IMR-90 (cell line): ENCODE data around the gene C11orf54. TPM values are rescaled to one million over a fixed set of nuclear protein-coding genes. Genes with fewer than 3 reads are reported as not detected.

Experiments
- ATAC-seq: fragments of 200-7000 bp; cut with Tn5 transposase; 2 replicates; pipeline ENCODE4 v1.9.1; 2020; ENCODE audit warnings: low read depth, mild to moderate bottlenecking, moderate library complexity
- BruUV-seq: library from RNA; stranded (reverse); fragments of 400-500 nt; replicated peaks from 2 replicates; lab custom pipeline; 2021; lab: Mats Ljungman, UMichigan
- CTCF ChIA-PET: fragments of 300-600 bp; formaldehyde crosslinking; extraction: SDS; loops from one replicate; lab custom pipeline; 2021; ENCODE audit warnings: antibody characterized with exemption; lab: Yijun Ruan, JAX
- POLR2A ChIA-PET: fragments of 300-600 bp; sonication (Branson Sonifier 250); formaldehyde crosslinking; loops from one replicate; lab custom pipeline; 2022; ENCODE audit warnings: antibody characterized with exemption; ENCODE audit not compliant: unreplicated experiment; lab: Charles Lee
- DNase-seq: peaks from one replicate; pipeline ENCODE4 v3.0.0; 2013
- H2AFZ ChIP-seq: replicated peaks from 2 replicates; pipeline ENCODE3; 2013; ENCODE audit warnings: low read length, mild to moderate bottlenecking; ENCODE audit not compliant: poor library complexity
- H2AK5ac ChIP-seq: 2 replicates; pipeline ENCODE4 v1.6.1; 2013; ENCODE audit warnings: low read depth, low read length, inconsistent platforms
- H2AK9ac ChIP-seq: replicated peaks from 2 replicates; pipeline ENCODE3; 2013; ENCODE audit warnings: mild to moderate bottlenecking, low read depth, low read length, moderate library complexity; ENCODE audit not compliant: poor library complexity
- H2BK120ac ChIP-seq: 2 replicates; pipeline ENCODE4 v1.6.1; 2013; ENCODE audit warnings: low read depth, low read length, inconsistent platforms
- H2BK15ac ChIP-seq: 3 replicates; pipeline ENCODE4 v1.6.1; 2013; ENCODE audit warnings: low read depth, low read length, inconsistent platforms
- H2BK20ac ChIP-seq: 2 replicates; pipeline ENCODE4 v1.6.1; 2013; ENCODE audit warnings: low read depth, mild to moderate bottlenecking, inconsistent platforms, low read length, moderate library complexity
- H2BK5ac ChIP-seq: 2 replicates; pipeline ENCODE4 v1.6.1; 2013; ENCODE audit warnings: mild to moderate bottlenecking, low read depth, low read length, inconsistent platforms; ENCODE audit not compliant: poor library complexity, severe bottlenecking
- H3K14ac ChIP-seq: replicated peaks from 2 replicates; pipeline ENCODE4 v1.6.1; 2013; ENCODE audit warnings: low read depth, low read length, inconsistent platforms
- H3K18ac ChIP-seq: 2 replicates; pipeline ENCODE4 v1.6.1; 2013; ENCODE audit warnings: low read depth, low read length, control low read depth
- H3K23ac ChIP-seq: 2 replicates; pipeline ENCODE4 v1.6.1; 2013; ENCODE audit warnings: low read depth, low read length, inconsistent platforms
- H3K27ac ChIP-seq: 2 replicates; pipeline ENCODE4 v1.5.1; 2013; ENCODE audit warnings: mild to moderate bottlenecking, control low read depth, low read length; ENCODE audit not compliant: insufficient read depth
- H3K27me3 ChIP-seq: 2 replicates; pipeline ENCODE4 v1.6.1; 2013; ENCODE audit warnings: low read length; ENCODE audit not compliant: control insufficient read depth, insufficient read depth
- H3K36me3 ChIP-seq: 2 replicates; pipeline ENCODE4 v1.6.1; 2013; ENCODE audit warnings: low read length, mixed read lengths; ENCODE audit not compliant: control insufficient read depth, insufficient read depth
- H3K4ac ChIP-seq: 2 replicates; pipeline ENCODE4 v1.6.1; 2013; ENCODE audit warnings: low read depth, low read length, inconsistent platforms
- H3K4me1 ChIP-seq: 2 replicates; pipeline ENCODE4 v1.6.1; 2013; ENCODE audit warnings: low read length, mixed read lengths; ENCODE audit not compliant: control insufficient read depth, insufficient read depth
- H3K4me2 ChIP-seq: 2 replicates; pipeline ENCODE4 v1.6.1; 2013; ENCODE audit warnings: low read depth, mild to moderate bottlenecking, control low read depth, low read length, moderate library complexity
- H3K4me3 ChIP-seq: 2 replicates; pipeline ENCODE4 v1.5.1; 2013; ENCODE audit warnings: low read depth, mild to moderate bottlenecking, control low read depth, low read length, moderate library complexity; ENCODE audit not compliant: insufficient read depth
- H3K56ac ChIP-seq: 2 replicates; pipeline ENCODE4 v1.6.1; 2013; ENCODE audit warnings: low read length, inconsistent platforms; ENCODE audit not compliant: insufficient read depth; ENCODE audit errors: extremely low read depth
- H3K79me1 ChIP-seq, 2 experiments: 2 replicates each; pipeline ENCODE4 v1.6.1; 2013; ENCODE audit warnings: low read length in 2 of 2, inconsistent platforms in 1 of 2, low read depth in 1 of 2
- H3K9ac ChIP-seq: 2 replicates; pipeline ENCODE4 v1.6.1; 2013; ENCODE audit warnings: low read depth, low read length, control low read depth
- H3K9me1 ChIP-seq: 2 replicates; pipeline ENCODE4 v1.6.1; 2013; ENCODE audit warnings: low read length, inconsistent platforms; ENCODE audit not compliant: insufficient read depth
- H3K9me3 ChIP-seq: 2 replicates; pipeline ENCODE4 v1.6.1; 2013; ENCODE audit warnings: low read length; ENCODE audit not compliant: control insufficient read depth, insufficient read depth
- H4K20me1 ChIP-seq: 2 replicates; pipeline ENCODE4 v1.6.1; 2013; ENCODE audit warnings: low read length, inconsistent platforms; ENCODE audit not compliant: insufficient read depth
- H4K5ac ChIP-seq: 2 replicates; pipeline ENCODE4 v1.6.1; 2013; ENCODE audit warnings: mild to moderate bottlenecking, low read depth, low read length, control low read depth
- H4K8ac ChIP-seq, 2 experiments: 2 replicates each; pipeline ENCODE4 v1.6.1; 2013; ENCODE audit warnings: low read depth in 2 of 2, low read length in 2 of 2, control low read depth in 1 of 2, inconsistent platforms in 1 of 2
- H4K91ac ChIP-seq: 2 replicates; pipeline ENCODE4 v1.6.1; 2013; ENCODE audit warnings: low read depth, low read length, inconsistent platforms; ENCODE audit not compliant: insufficient read depth
- CEBPB ChIP-seq: IDR thresholded peaks from 2 replicates; pipeline ENCODE4 v1.6.1; 2012; ENCODE audit warnings: low read depth, low read length, improper control_type of control experiment
- SMC3 ChIP-seq: fragments of 150-350 bp; IDR thresholded peaks from 2 replicates; pipeline ENCODE4 v1.6.1; 2016; ENCODE audit warnings: low read depth, mild to moderate bottlenecking, antibody characterized with exemption, low read length, moderate library complexity
- whole genome bisulfite sequencing, 2 experiments: methylation state at CpG; one replicate each; pipeline versions ENCODE4 v1.1.5 to v1.1.7; 2013; ENCODE audit warnings: missing lambda C conversion rate in 2 of 2; ENCODE audit not compliant: insufficient read length in 1 of 2; ENCODE audit errors: extremely low coverage in 2 of 2; 5-methylcytosine and 5-hydroxymethylcytosine counted together
- dilution Hi-C: fragments of 300-500 bp; cut with HindIII; formaldehyde crosslinking; loops from one replicate; pipeline ENCODE4 v1.14.3; 2018; ENCODE audit warnings: low sequenced_read_pairs; ENCODE audit not compliant: unreplicated experiment
- in situ Hi-C: fragments of 300-500 bp; cut with MboI; formaldehyde crosslinking; loops from 3 replicates; pipeline ENCODE4 v1.14.3; 2019; ENCODE audit warnings: low sequenced_read_pairs, inconsistent platforms, mixed read lengths
- intact Hi-C: fragments of 100-400 bp; cut with micrococcal nuclease; formaldehyde crosslinking; loops from 2 replicates; pipeline ENCODE4 v1.10.0; 2022
- polyA plus RNA-seq, 3 experiments: library from polyadenylated mRNA; depleted of rRNA; stranded (reverse); fragments of >200 nt; gene quantifications; 2 replicates each; pipeline ENCODE4 v1.2.3, GENCODE V29; 2012; ENCODE audit warnings: low replicate concordance in 1 of 3
- total RNA-seq: library from RNA; depleted of rRNA; stranded (reverse); fragments of >200 nt; gene quantifications from 2 replicates; pipeline ENCODE4 v1.2.3, GENCODE V29; 2012

Gene C11orf54
- total and polyA plus RNA-seq, 2 of the 4 experiments (the other 2 are of a cell fraction) = 13.7 to 16.0 TPM

DNA sequence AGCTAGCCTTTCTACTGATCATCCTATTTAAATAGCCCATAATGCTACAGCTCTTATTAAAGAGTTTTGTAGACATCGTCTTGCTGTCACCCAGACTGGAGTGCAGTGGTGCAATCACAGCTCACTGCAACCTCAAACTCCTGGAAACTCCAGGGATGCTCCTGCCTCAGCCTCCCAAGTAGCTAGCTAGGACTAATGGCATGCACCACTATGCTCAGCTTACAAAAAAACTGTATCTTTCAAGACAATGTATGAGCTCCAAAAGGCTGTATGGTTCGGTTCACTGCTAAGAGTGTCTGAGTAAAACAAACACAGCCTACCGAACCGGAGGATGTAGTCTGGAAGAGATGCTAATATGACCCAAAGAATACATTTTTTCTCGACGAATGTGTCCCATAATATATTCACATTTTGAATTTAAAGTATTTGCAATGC is 2.8 kb upstream of the C11orf54 start:
- WGBS, 2 experiments = 40% methylated on average over 1 of the region's 6 CpGs; no CpG with 5 or more reads in 1 of the 2 experiments
- peak overlapping the region; percentile 20 for H3K4me3 ChIP-seq
- H3K27ac ChIP-seq = no peak overlapping the region
- ATAC-seq (no peak), DNase-seq (no peak)
- POLR2A ChIA-PET = interaction anchor here (0.6 kb wide), 2 partner anchors 37 to 735 kb away, joined by 3 to 10 read pairs; no protein-coding TSS in a partner anchor
- no peak overlapping the region for H4K8ac ChIP-seq
- no peak overlapping the region for H2BK20ac ChIP-seq
- dilution Hi-C loops = no loop called here
- TF ChIP-seq SMC3 = no peak
- TF ChIP-seq CEBPB = 0 out of 2 replicates have a peak, but pooled peaks have one; percentile 34
- no peak overlapping the region for H2AK9ac ChIP-seq
- H3K9ac ChIP-seq = peak overlapping the region; percentile 36; the same call in 1 of the 2 replicates
- no peak overlapping the region for H3K4ac ChIP-seq
- H2AK5ac ChIP-seq = no peak overlapping the region
- H3K23ac ChIP-seq = peak overlapping the region; percentile 36; the same call in 1 of the 2 replicates
- no peaks in the 10 kb centered on the region for H3K9me3 ChIP-seq
- no peak overlapping the region for H4K5ac ChIP-seq
- intact Hi-C loops = no loop called here
- H3K79me1 ChIP-seq = peaks cover 9 to 31% of the 10 kb centered on the region in 2 experiments; a peak in 3 of 4 replicates
- no peak overlapping the region for H2AFZ ChIP-seq
- BruUV-seq = no TSS peak
- peak overlapping the region; percentile 87 for H3K4me2 ChIP-seq
- H3K4me1 ChIP-seq = peaks cover 6% of the 10 kb centered on the region
- peaks cover 60% of the 10 kb centered on the region for H4K20me1 ChIP-seq
- peaks cover 37% of the 10 kb centered on the region for H3K36me3 ChIP-seq
- in situ Hi-C loops = loop anchor here (10.0 kb wide), 1 partner anchor 396 kb away; no protein-coding TSS in a partner anchor
- no peak overlapping the region for H4K91ac ChIP-seq
- no peak overlapping the region for H2BK15ac ChIP-seq
- H3K27me3 ChIP-seq = no peaks in the 10 kb centered on the region
- no peak overlapping the region for H2BK120ac ChIP-seq
- H3K56ac ChIP-seq = no peak overlapping the region
- H3K9me1 ChIP-seq = peaks cover 2% of the 10 kb centered on the region; the same call in 1 of the 2 replicates
- CTCF ChIA-PET = no interaction called here
- H3K18ac ChIP-seq = no peak overlapping the region
- H2BK5ac ChIP-seq = no peak overlapping the region
- 0 out of 2 replicates have a peak overlapping the region, but pooled peaks have one; percentile 7 for H3K14ac ChIP-seq
